HL-60 (cell line): ENCODE results near the gene PRPF40B.

Source experiments
- DNase-seq, 2 experiments: peaks; one replicate each; pipeline ENCODE4 v3.0.0-alpha.2; 2010 to 2020; ENCODE audit warnings: low read depth in 1 of 2, low spot score in 1 of 2
- H3K27ac ChIP-seq: fragments of 250-450 bp; sonication (Bioruptor Pico); replicated peaks from 2 replicates; pipeline ENCODE4 v1.5.1; 2020; ENCODE audit warnings: mild to moderate bottlenecking, moderate library complexity
- H3K27me3 ChIP-seq: fragments of 250-450 bp; sonication (Bioruptor Pico); 2 replicates; pipeline ENCODE4 v1.5.1; 2021; ENCODE audit warnings: mild to moderate bottlenecking, moderate library complexity; ENCODE audit not compliant: insufficient read depth, poor library complexity, severe bottlenecking
- H3K4me3 ChIP-seq: replicated peaks from 2 replicates; pipeline ENCODE4 v1.5.1; 2011; ENCODE audit warnings: mild to moderate bottlenecking, control low read depth, low read length; ENCODE audit not compliant: insufficient read depth
- CTCF ChIP-seq: IDR thresholded peaks from one replicate; pipeline ENCODE4 v1.5.1; 2011; ENCODE audit warnings: low read length, control low read depth, inconsistent platforms; ENCODE audit not compliant: insufficient read depth
- GABPA ChIP-seq: IDR thresholded peaks from 2 replicates; pipeline ENCODE4 v1.6.1; 2012; ENCODE audit warnings: low read depth
- POLR2AphosphoS5 ChIP-seq: IDR thresholded peaks from 2 replicates; pipeline ENCODE4 v1.6.1; 2012; ENCODE audit warnings: low read depth
- REST ChIP-seq: IDR thresholded peaks from 2 replicates; pipeline ENCODE4 v1.6.1; 2012; ENCODE audit warnings: low read depth; ENCODE audit not compliant: insufficient replicate concordance
- SPI1 ChIP-seq: IDR thresholded peaks from 2 replicates; pipeline ENCODE4 v1.6.1; 2012; ENCODE audit warnings: low read depth, mild to moderate bottlenecking, borderline replicate concordance

Gene PRPF40B

GRCh38 chr12:49626169-49626835 lies 2.9 kb downstream of the PRPF40B start:
- no peak overlapping the region for H3K4me3 ChIP-seq
- no peak for TF ChIP-seq GABPA
- no peak for TF ChIP-seq POLR2AphosphoS5
- no peak for TF ChIP-seq REST
- no peak for TF ChIP-seq SPI1
- no peak for TF ChIP-seq CTCF
- H3K27me3 ChIP-seq: no peaks in the 10 kb centered on the region
- no peak for DNase-seq
- no peak overlapping the region for H3K27ac ChIP-seq

GRCh38 chr12:49626836-49627235 lies 3.5 kb downstream of the PRPF40B start:
- no peak for DNase-seq
- Histone ChIP-seq H3K4me3 (no peak overlapping the region), H3K27me3 (no peaks in the 10 kb centered on the region), H3K27ac (no peak overlapping the region)
- TF ChIP-seq REST: no peak
- TF ChIP-seq SPI1: no peak
- no peak for TF ChIP-seq POLR2AphosphoS5
- TF ChIP-seq CTCF: no peak
- no peak for TF ChIP-seq GABPA

GRCh38 chr12:49627752-49628360 lies 4.5 kb downstream of the PRPF40B start:
- TF ChIP-seq GABPA: no peak
- TF ChIP-seq REST: no peak
- TF ChIP-seq CTCF: no peak
- TF ChIP-seq POLR2AphosphoS5: no peak
- no peak for DNase-seq
- no peak overlapping the region for H3K4me3 ChIP-seq
- no peak overlapping the region for H3K27ac ChIP-seq
- H3K27me3 ChIP-seq: no peaks in the 10 kb centered on the region
